ENCODE measurements around the gene CMIP. TPM values are rescaled to one million over a fixed set of nuclear protein-coding genes. Genes with fewer than 3 reads are reported as not detected.

The CMIP gene
- total RNA-seq, 2 donors from 2014 or later: 30.1 to 95.1 TPM

DNA sequence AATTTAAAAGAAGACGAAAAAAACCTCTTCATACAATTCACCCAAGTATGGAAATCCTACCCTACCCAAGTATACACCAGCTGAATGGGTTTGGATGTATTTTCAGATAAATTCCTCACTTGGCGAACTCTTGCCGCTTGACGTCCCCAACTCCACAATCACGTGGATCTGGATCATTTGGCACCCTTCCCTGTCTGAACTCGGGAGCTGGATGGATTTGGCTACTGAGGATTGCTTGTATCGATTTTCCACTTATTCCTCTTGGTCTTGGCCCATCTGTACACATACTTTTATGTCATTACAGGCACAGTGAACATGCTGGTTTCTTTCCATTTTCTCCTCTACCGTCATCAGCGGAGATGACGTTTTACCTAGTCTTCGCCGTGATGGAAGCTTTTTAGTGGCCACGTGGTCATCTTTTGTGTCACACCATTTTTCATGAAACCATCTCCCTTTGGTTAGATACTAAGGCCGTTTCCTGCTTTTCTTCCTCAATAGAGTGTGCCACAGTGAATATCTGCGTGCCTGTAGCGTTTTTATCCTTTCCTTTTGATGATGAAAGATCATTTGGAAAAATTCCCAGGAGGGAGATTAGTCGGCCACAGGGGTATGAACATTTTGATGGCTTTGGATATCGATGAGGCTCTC lies 47.1 kb downstream of the CMIP start:
- Histone ChIP-seq H3K9me3 (no peaks in the 10 kb centered on the region), H3K27ac (peak overlapping the region in 1 of 2 donors; percentile 68), H3K4me3 (no peak overlapping the region), H3K27me3 (replicated peaks; ENCODE audit: insufficient read depth) (no peaks in the 10 kb centered on the region), H3K4me1 (replicated peaks) (peaks cover 8% of the 10 kb centered on the region), H3K36me3 (no peaks in the 10 kb centered on the region)
- TF ChIP-seq, protein P1, sequence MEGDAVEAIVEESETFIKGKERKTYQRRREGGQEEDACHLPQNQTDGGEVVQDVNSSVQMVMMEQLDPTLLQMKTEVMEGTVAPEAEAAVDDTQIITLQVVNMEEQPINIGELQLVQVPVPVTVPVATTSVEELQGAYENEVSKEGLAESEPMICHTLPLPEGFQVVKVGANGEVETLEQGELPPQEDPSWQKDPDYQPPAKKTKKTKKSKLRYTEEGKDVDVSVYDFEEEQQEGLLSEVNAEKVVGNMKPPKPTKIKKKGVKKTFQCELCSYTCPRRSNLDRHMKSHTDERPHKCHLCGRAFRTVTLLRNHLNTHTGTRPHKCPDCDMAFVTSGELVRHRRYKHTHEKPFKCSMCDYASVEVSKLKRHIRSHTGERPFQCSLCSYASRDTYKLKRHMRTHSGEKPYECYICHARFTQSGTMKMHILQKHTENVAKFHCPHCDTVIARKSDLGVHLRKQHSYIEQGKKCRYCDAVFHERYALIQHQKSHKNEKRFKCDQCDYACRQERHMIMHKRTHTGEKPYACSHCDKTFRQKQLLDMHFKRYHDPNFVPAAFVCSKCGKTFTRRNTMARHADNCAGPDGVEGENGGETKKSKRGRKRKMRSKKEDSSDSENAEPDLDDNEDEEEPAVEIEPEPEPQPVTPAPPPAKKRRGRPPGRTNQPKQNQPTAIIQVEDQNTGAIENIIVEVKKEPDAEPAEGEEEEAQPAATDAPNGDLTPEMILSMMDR (IDR thresholded peaks at IDR 0.05): no peak
- TF ChIP-seq POLR2A (IDR thresholded peaks at IDR 0.05): no peak
- 67% methylated on average over 18 of the region's 18 CpGs for WGBS
- DNase-seq (ENCODE audit: low spot score): no peak
- intact Hi-C loops (cut with DNase I): no loop called here

DNA sequence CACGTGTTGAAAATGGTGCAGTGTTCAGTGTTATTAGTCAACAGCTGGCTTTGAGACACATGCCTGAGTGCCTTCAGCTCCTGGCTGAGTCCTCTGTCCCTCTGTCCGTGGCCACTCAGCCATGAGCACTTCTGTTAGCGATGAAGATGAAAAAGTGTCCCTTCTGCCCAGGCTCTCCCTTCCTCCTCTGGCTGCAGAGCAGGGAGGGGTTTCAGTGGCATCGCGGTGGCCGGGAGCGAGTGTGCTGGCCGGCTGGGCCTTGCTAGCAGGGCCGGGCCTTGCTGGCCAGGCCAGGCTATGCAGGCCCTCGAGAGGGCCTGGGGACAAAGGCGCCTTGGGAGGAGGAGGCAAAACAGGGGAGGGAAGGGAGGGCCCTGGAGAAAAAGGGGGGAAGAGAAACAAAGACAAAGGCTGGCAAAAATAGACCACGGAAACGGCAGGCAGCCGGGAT lies 47.7 kb downstream of the CMIP start:
- no peak overlapping the region for H3K4me3 ChIP-seq
- peak overlapping the region in 1 of 2 donors; percentile 68 for H3K27ac ChIP-seq

GRCh38 chr16:81492965-81493754 lies 48.6 kb downstream of the CMIP start:
- Histone ChIP-seq H3K36me3 (no peaks in the 10 kb centered on the region), H3K4me3 (no peak overlapping the region), H3K27me3 (replicated peaks; ENCODE audit: insufficient read depth) (no peaks in the 10 kb centered on the region), H3K27ac (peak overlapping the region; percentile 39 to 68), H3K4me1 (replicated peaks) (peaks cover 8% of the 10 kb centered on the region), H3K9me3 (no peaks in the 10 kb centered on the region)
- 66% methylated on average over 29 of the region's 29 CpGs for WGBS
- DNase-seq (ENCODE audit: low spot score): peak; percentile 23
- intact Hi-C loops (cut with DNase I): no loop called here
- TF ChIP-seq, protein P1 (IDR thresholded peaks at IDR 0.05): no peak
- no peak for TF ChIP-seq POLR2A (IDR thresholded peaks at IDR 0.05)
- no peak for TF ChIP-seq POLR2AphosphoS5 (IDR thresholded peaks at IDR 0.05)

More for the DNA sequence above, 47.7 kb downstream of the CMIP start:
- DNase-seq (ENCODE audit: low spot score): no peak
- Histone ChIP-seq H3K27me3 (replicated peaks; ENCODE audit: insufficient read depth) (no peaks in the 10 kb centered on the region), H3K36me3 (no peaks in the 10 kb centered on the region), H3K4me1 (replicated peaks) (peaks cover 8% of the 10 kb centered on the region), H3K9me3 (no peaks in the 10 kb centered on the region)
- TF ChIP-seq, protein P1 (IDR thresholded peaks at IDR 0.05): no peak
- TF ChIP-seq POLR2A (IDR thresholded peaks at IDR 0.05) (no peak), POLR2AphosphoS5 (IDR thresholded peaks at IDR 0.05) (no peak)
- 67% methylated on average over 14 of the region's 14 CpGs for whole genome bisulfite sequencing
- intact Hi-C loops (cut with DNase I): no loop called here

- WGBS: 37% methylated on average over 23 of the region's 23 CpGs
- peak; percentile 82 for DNase-seq (ENCODE audit: low spot score)
- no peaks in the 10 kb centered on the region for H3K27me3 ChIP-seq (replicated peaks; ENCODE audit: insufficient read depth)
- TF ChIP-seq, protein P1 (IDR thresholded peaks at IDR 0.05): no peak
- TF ChIP-seq POLR2A (IDR thresholded peaks at IDR 0.05) (no peak), POLR2AphosphoS5 (IDR thresholded peaks at IDR 0.05) (peak; percentile 81)
- peak overlapping the region; percentile 48 to 68 for H3K27ac ChIP-seq
- no peaks in the 10 kb centered on the region for H3K36me3 ChIP-seq
- peaks cover 8% of the 10 kb centered on the region for H3K4me1 ChIP-seq (replicated peaks)
- no peaks in the 10 kb centered on the region for H3K9me3 ChIP-seq
- no peak overlapping the region for H3K4me3 ChIP-seq
- intact Hi-C loops (cut with DNase I): no loop called here
Observed at GRCh38 chr16:81493755-81494433, 49.3 kb downstream of the CMIP start.

Measured in prostate gland (tissue), 2 donors.